Measurements from ENCODE around the gene ABCG1.

Gene ABCG1

GRCh38 chr21:42252325-42252654, 33.4 kb downstream of the ABCG1 start:
- no peak overlapping the region for H3K4me3 Mint-ChIP-seq
- DNase-seq, result no peak
- H3K36me3 Mint-ChIP-seq, result peaks cover 0 to 4% of the 10 kb centered on the region in 2 donors
- H3K27ac Mint-ChIP-seq, result no peak overlapping the region
- H3K4me1 Mint-ChIP-seq, result peaks cover 64% of the 10 kb centered on the region in 2 donors
- ATAC-seq (replicated peaks), result no peak
- no peaks in the 10 kb centered on the region for H3K9me3 Mint-ChIP-seq
- no peaks in the 10 kb centered on the region for H3K27me3 Mint-ChIP-seq

- H3K4me3 Mint-ChIP-seq, result no peak overlapping the region
- peaks cover 0 to 4% of the 10 kb centered on the region in 2 donors for H3K36me3 Mint-ChIP-seq
- no peak overlapping the region for H3K27ac Mint-ChIP-seq
- no peaks in the 10 kb centered on the region for H3K9me3 Mint-ChIP-seq
- DNase-seq (no peak), ATAC-seq (replicated peaks) (no peak)
- H3K27me3 Mint-ChIP-seq, result no peaks in the 10 kb centered on the region
- peaks cover 58 to 62% of the 10 kb centered on the region in 2 donors for H3K4me1 Mint-ChIP-seq
Observed at GRCh38 chr21:42252778-42253340, 33.9 kb downstream of the ABCG1 start.

- Mint-ChIP-seq H3K27me3 (peaks cover 0 to 3% of the 10 kb centered on the region in 2 donors), H3K4me3 (no peak overlapping the region), H3K4me1 (peaks cover 54 to 62% of the 10 kb centered on the region in 2 donors), H3K36me3 (peaks cover 0 to 2% of the 10 kb centered on the region in 2 donors), H3K9me3 (no peaks in the 10 kb centered on the region), H3K27ac (no peak overlapping the region)
- DNase-seq, result no peak
- no peak for ATAC-seq (replicated peaks)
Observed at GRCh38 chr21:42253466-42253865, 34.5 kb downstream of the ABCG1 start.

- peaks cover 56 to 64% of the 10 kb centered on the region in 2 donors for H3K4me1 Mint-ChIP-seq
- peaks cover 0 to 3% of the 10 kb centered on the region in 2 donors for H3K36me3 Mint-ChIP-seq
- no peak for DNase-seq
- H3K4me3 Mint-ChIP-seq, result no peak overlapping the region
- no peak overlapping the region for H3K27ac Mint-ChIP-seq
- peaks cover 0 to 6% of the 10 kb centered on the region in 2 donors for H3K27me3 Mint-ChIP-seq
- no peaks in the 10 kb centered on the region for H3K9me3 Mint-ChIP-seq
- ATAC-seq (replicated peaks), result no peak
Observed at GRCh38 chr21:42254083-42254482, 35.1 kb downstream of the ABCG1 start.

GRCh38 chr21:42254651-42255601, 36.0 kb downstream of the ABCG1 start:
- Mint-ChIP-seq H3K4me3 (no peak overlapping the region), H3K27me3 (peaks cover 0 to 6% of the 10 kb centered on the region in 2 donors), H3K4me1 (peaks cover 49 to 60% of the 10 kb centered on the region in 2 donors), H3K27ac (no peak overlapping the region), H3K9me3 (no peaks in the 10 kb centered on the region), H3K36me3 (peaks cover 0 to 3% of the 10 kb centered on the region in 2 donors)
- peak; percentile 57 to 76 for ATAC-seq (replicated peaks)
- DNase-seq, result no peak

- Mint-ChIP-seq H3K4me3 (peak overlapping the region in 1 of 2 donors; percentile 25), H3K4me1 (peaks cover 41 to 51% of the 10 kb centered on the region in 2 donors), H3K27me3 (peaks cover 0 to 6% of the 10 kb centered on the region in 2 donors), H3K27ac (peak overlapping the region; percentile 5), H3K36me3 (peaks cover 0 to 3% of the 10 kb centered on the region in 2 donors), H3K9me3 (no peaks in the 10 kb centered on the region)
- DNase-seq (no peak), ATAC-seq (replicated peaks) (no peak)
Observed at GRCh38 chr21:42255825-42256224, 36.9 kb downstream of the ABCG1 start.

- H3K4me1 Mint-ChIP-seq, result peaks cover 36 to 46% of the 10 kb centered on the region in 2 donors
- ATAC-seq (replicated peaks) (no peak), DNase-seq (no peak)
- H3K27me3 Mint-ChIP-seq, result peaks cover 0 to 6% of the 10 kb centered on the region in 2 donors
- H3K9me3 Mint-ChIP-seq, result no peaks in the 10 kb centered on the region
- no peak overlapping the region for H3K27ac Mint-ChIP-seq
- H3K36me3 Mint-ChIP-seq, result peaks cover 0 to 3% of the 10 kb centered on the region in 2 donors
- H3K4me3 Mint-ChIP-seq, result no peak overlapping the region
Observed at GRCh38 chr21:42256316-42256715, 37.4 kb downstream of the ABCG1 start.

- ATAC-seq (replicated peaks) (no peak), DNase-seq (no peak)
- H3K4me1 Mint-ChIP-seq, result peaks cover 34 to 45% of the 10 kb centered on the region in 2 donors
- peaks cover 0 to 6% of the 10 kb centered on the region in 2 donors for H3K27me3 Mint-ChIP-seq
- peaks cover 0 to 3% of the 10 kb centered on the region in 2 donors for H3K36me3 Mint-ChIP-seq
- H3K27ac Mint-ChIP-seq, result no peak overlapping the region
- H3K9me3 Mint-ChIP-seq, result no peaks in the 10 kb centered on the region
- H3K4me3 Mint-ChIP-seq, result no peak overlapping the region
Observed at GRCh38 chr21:42257091-42257765, 38.3 kb downstream of the ABCG1 start.

GRCh38 chr21:42258150-42258884, 39.4 kb downstream of the ABCG1 start:
- H3K4me1 Mint-ChIP-seq, result peaks cover 31 to 45% of the 10 kb centered on the region in 2 donors
- no peak overlapping the region for H3K27ac Mint-ChIP-seq
- no peak overlapping the region for H3K4me3 Mint-ChIP-seq
- H3K36me3 Mint-ChIP-seq, result peaks cover 0 to 3% of the 10 kb centered on the region in 2 donors
- ATAC-seq (replicated peaks) (peak; percentile 90 to 95), DNase-seq (peak; percentile 64)
- no peaks in the 10 kb centered on the region for H3K9me3 Mint-ChIP-seq
- H3K27me3 Mint-ChIP-seq, result peaks cover 0 to 6% of the 10 kb centered on the region in 2 donors

GRCh38 chr21:42258885-42259407, 40.0 kb downstream of the ABCG1 start:
- H3K27ac Mint-ChIP-seq, result no peak overlapping the region
- no peaks in the 10 kb centered on the region for H3K9me3 Mint-ChIP-seq
- peaks cover 26 to 46% of the 10 kb centered on the region in 2 donors for H3K4me1 Mint-ChIP-seq
- H3K36me3 Mint-ChIP-seq, result peaks cover 0 to 3% of the 10 kb centered on the region in 2 donors
- ATAC-seq (replicated peaks), result no peak
- no peak for DNase-seq
- H3K27me3 Mint-ChIP-seq, result peaks cover 0 to 6% of the 10 kb centered on the region in 2 donors
- H3K4me3 Mint-ChIP-seq, result no peak overlapping the region

GRCh38 chr21:42260121-42260520, 41.2 kb downstream of the ABCG1 start:
- peaks cover 16 to 34% of the 10 kb centered on the region in 2 donors for H3K4me1 Mint-ChIP-seq
- DNase-seq (no peak), ATAC-seq (replicated peaks) (no peak)
- H3K4me3 Mint-ChIP-seq, result no peak overlapping the region
- H3K36me3 Mint-ChIP-seq, result peaks cover 4 to 6% of the 10 kb centered on the region in 2 donors
- no peak overlapping the region for H3K27ac Mint-ChIP-seq
- H3K9me3 Mint-ChIP-seq, result no peaks in the 10 kb centered on the region
- H3K27me3 Mint-ChIP-seq, result peaks cover 0 to 6% of the 10 kb centered on the region in 2 donors

GRCh38 chr21:42261829-42262200, 42.9 kb downstream of the ABCG1 start:
- Mint-ChIP-seq H3K9me3 (no peaks in the 10 kb centered on the region), H3K4me3 (no peak overlapping the region), H3K27me3 (peaks cover under 1 to 7% of the 10 kb centered on the region in 2 donors), H3K4me1 (peaks cover 13 to 28% of the 10 kb centered on the region in 2 donors), H3K27ac (no peak overlapping the region), H3K36me3 (peaks cover 5 to 7% of the 10 kb centered on the region in 2 donors)
- ATAC-seq (replicated peaks) (no peak), DNase-seq (no peak)

GRCh38 chr21:42262831-42263231, 43.9 kb downstream of the ABCG1 start:
- Mint-ChIP-seq H3K27ac (no peak overlapping the region), H3K9me3 (no peaks in the 10 kb centered on the region), H3K27me3 (peaks cover 6 to 13% of the 10 kb centered on the region in 2 donors), H3K4me1 (peaks cover 23 to 34% of the 10 kb centered on the region in 2 donors), H3K4me3 (no peak overlapping the region), H3K36me3 (peaks cover 10 to 11% of the 10 kb centered on the region in 2 donors)
- ATAC-seq (replicated peaks) (no peak), DNase-seq (no peak)
